Dedifferentiated amniotic fluid mesenchymal stem cell (primary cell): ENCODE results near the gene IFT52.
"Not testable (repeated sequence)": the region's sequence is repeated elsewhere in the genome, so short reads cannot be mapped to it uniquely, and the experiment has no call there.

Experiments used
- DNase-seq: peaks from one replicate; pipeline ENCODE4 v3.0.0-alpha.2; 2016; ENCODE audit errors: extremely low spot score

IFT52 gene

GRCh38 chr20:43567477-43567876 is 23.3 kb upstream of the IFT52 start:
- DNase-seq = no peak

- no peak for DNase-seq
These were observed 22.0 kb upstream of the IFT52 start for GRCh38 chr20:43568706-43569105.

GRCh38 chr20:43569282-43569681 is 21.5 kb upstream of the IFT52 start:
- no peak for DNase-seq

- no peak for DNase-seq
These were observed 20.2 kb upstream of the IFT52 start for GRCh38 chr20:43570496-43570895.

GRCh38 chr20:43571310-43571709 is 19.4 kb upstream of the IFT52 start:
- DNase-seq = no peak

GRCh38 chr20:43571771-43572170 is 19.0 kb upstream of the IFT52 start:
- DNase-seq = no peak

- no peak for DNase-seq
These were observed 17.8 kb upstream of the IFT52 start for GRCh38 chr20:43572891-43573290.

GRCh38 chr20:43576108-43576507 is 14.6 kb upstream of the IFT52 start:
- no peak for DNase-seq

- DNase-seq = no peak
These were observed 10.6 kb upstream of the IFT52 start for GRCh38 chr20:43579861-43580793.

- no peak for DNase-seq
These were observed 7.4 kb upstream of the IFT52 start for GRCh38 chr20:43583133-43583864.

GRCh38 chr20:43583982-43584432 is 6.7 kb upstream of the IFT52 start:
- DNase-seq = peak; percentile 98

GRCh38 chr20:43584448-43585136 is 6.1 kb upstream of the IFT52 start:
- peak; percentile 57 for DNase-seq

GRCh38 chr20:43586641-43587040 is 4.1 kb upstream of the IFT52 start:
- no peak for DNase-seq

- not testable (repeated sequence) for DNase-seq
These were observed 2.2 kb upstream of the IFT52 start for GRCh38 chr20:43588526-43588925.

- DNase-seq = no peak
These were observed 723 bp upstream of the IFT52 start for GRCh38 chr20:43590036-43590391.

- not testable (repeated sequence) for DNase-seq
These were observed 11.2 kb downstream of the IFT52 start for GRCh38 chr20:43601960-43602359.

- no peak for DNase-seq
These were observed 12.4 kb downstream of the IFT52 start for GRCh38 chr20:43603124-43603523.

GRCh38 chr20:43605715-43606114 is 15.0 kb downstream of the IFT52 start:
- DNase-seq = no peak

- not testable (repeated sequence) for DNase-seq
These were observed 16.5 kb downstream of the IFT52 start for GRCh38 chr20:43607278-43607677.

- DNase-seq = no peak
These were observed 40.9 kb downstream of the IFT52 start for GRCh38 chr20:43631598-43631997.

- no peak for DNase-seq
These were observed 45.7 kb downstream of the IFT52 start for GRCh38 chr20:43636429-43636828.

- no peak for DNase-seq
These were observed 51.8 kb downstream of the IFT52 start for GRCh38 chr20:43642548-43642947.
